ENCODE results near the gene RBP3. TPM values are rescaled to one million over a fixed set of nuclear protein-coding genes. Genes with fewer than 3 reads are reported as not detected.

RBP3 gene
- total RNA-seq, 1 donor from 2014 or later: not detected

- no peaks in the 10 kb centered on the region for H3K4me1 Mint-ChIP-seq (ENCODE audit: low read depth, unreplicated experiment)
These were observed 10.9 kb downstream of the RBP3 start for GRCh38 chr10:47359101-47359500.

GRCh38 chr10:47359626-47360418 is 11.7 kb downstream of the RBP3 start:
- TF ChIP-seq CTCF (IDR thresholded peaks at IDR 0.05; ENCODE audit: partially characterized antibody, unreplicated experiment): no peak
- DNase-seq: no peak
- no peaks in the 10 kb centered on the region for H3K4me1 Mint-ChIP-seq (ENCODE audit: low read depth, unreplicated experiment)
- no peak overlapping the region for H3K27ac Mint-ChIP-seq (ENCODE audit: unreplicated experiment)
- H3K27me3 Mint-ChIP-seq (ENCODE audit: unreplicated experiment): peaks cover 2% of the 10 kb centered on the region
- H3K9me3 Mint-ChIP-seq (ENCODE audit: unreplicated experiment): peaks cover 3% of the 10 kb centered on the region
- no peaks in the 10 kb centered on the region for H3K36me3 Mint-ChIP-seq (ENCODE audit: unreplicated experiment)
- no peak overlapping the region for H3K4me3 Mint-ChIP-seq (ENCODE audit: unreplicated experiment)

More at GRCh38 chr10:47359101-47359500, 10.9 kb downstream of the RBP3 start:
- Mint-ChIP-seq H3K27ac (ENCODE audit: unreplicated experiment) (no peak overlapping the region), H3K4me3 (ENCODE audit: unreplicated experiment) (no peak overlapping the region), H3K36me3 (ENCODE audit: unreplicated experiment) (no peaks in the 10 kb centered on the region), H3K9me3 (ENCODE audit: unreplicated experiment) (peaks cover 3% of the 10 kb centered on the region), H3K27me3 (ENCODE audit: unreplicated experiment) (peaks cover 2% of the 10 kb centered on the region)
- no peak for TF ChIP-seq CTCF (IDR thresholded peaks at IDR 0.05; ENCODE audit: partially characterized antibody, unreplicated experiment)
- no peak for DNase-seq

- Mint-ChIP-seq H3K27ac (ENCODE audit: unreplicated experiment) (no peak overlapping the region), H3K4me1 (ENCODE audit: low read depth, unreplicated experiment) (no peaks in the 10 kb centered on the region), H3K4me3 (ENCODE audit: unreplicated experiment) (no peak overlapping the region)
These were observed 12.4 kb downstream of the RBP3 start for GRCh38 chr10:47360419-47361040.

GRCh38 chr10:47361293-47361692 is 13.1 kb downstream of the RBP3 start:
- H3K27me3 Mint-ChIP-seq (ENCODE audit: unreplicated experiment): peaks cover 2% of the 10 kb centered on the region
- peaks cover 3% of the 10 kb centered on the region for H3K9me3 Mint-ChIP-seq (ENCODE audit: unreplicated experiment)
- H3K4me3 Mint-ChIP-seq (ENCODE audit: unreplicated experiment): no peak overlapping the region
- no peaks in the 10 kb centered on the region for H3K4me1 Mint-ChIP-seq (ENCODE audit: low read depth, unreplicated experiment)
- H3K36me3 Mint-ChIP-seq (ENCODE audit: unreplicated experiment): no peaks in the 10 kb centered on the region
- TF ChIP-seq CTCF (IDR thresholded peaks at IDR 0.05; ENCODE audit: partially characterized antibody, unreplicated experiment): peak; percentile 82
- H3K27ac Mint-ChIP-seq (ENCODE audit: unreplicated experiment): no peak overlapping the region
- peak; percentile 72 for DNase-seq

More at GRCh38 chr10:47360419-47361040, 12.4 kb downstream of the RBP3 start:
- peaks cover 2% of the 10 kb centered on the region for H3K27me3 Mint-ChIP-seq (ENCODE audit: unreplicated experiment)
- TF ChIP-seq CTCF (IDR thresholded peaks at IDR 0.05; ENCODE audit: partially characterized antibody, unreplicated experiment): no peak
- no peak for DNase-seq
- peaks cover 3% of the 10 kb centered on the region for H3K9me3 Mint-ChIP-seq (ENCODE audit: unreplicated experiment)
- H3K36me3 Mint-ChIP-seq (ENCODE audit: unreplicated experiment): no peaks in the 10 kb centered on the region

GRCh38 chr10:47362199-47362598 is 14.0 kb downstream of the RBP3 start:
- Mint-ChIP-seq H3K4me1 (ENCODE audit: low read depth, unreplicated experiment) (no peaks in the 10 kb centered on the region), H3K36me3 (ENCODE audit: unreplicated experiment) (no peaks in the 10 kb centered on the region), H3K27me3 (ENCODE audit: unreplicated experiment) (peaks cover 2% of the 10 kb centered on the region), H3K4me3 (ENCODE audit: unreplicated experiment) (no peak overlapping the region), H3K9me3 (ENCODE audit: unreplicated experiment) (peaks cover 3% of the 10 kb centered on the region), H3K27ac (ENCODE audit: unreplicated experiment) (no peak overlapping the region)
- no peak for DNase-seq
- TF ChIP-seq CTCF (IDR thresholded peaks at IDR 0.05; ENCODE audit: partially characterized antibody, unreplicated experiment): no peak

Data from glutamatergic neuron (in vitro differentiated cells).